Stomach (tissue), 9 donors: Measurements from ENCODE around the gene PIP5K1B. TPM values are rescaled to one million over a fixed set of nuclear protein-coding genes. Genes with fewer than 3 reads are reported as not detected.

ENCODE experiments used
- DNase-seq, 2 donors: peaks; one replicate each; pipeline versions ENCODE4 v3.0.0 to v3.0.0-alpha.2; 2013 to 2019
- H3K27ac ChIP-seq, 5 donors: fragments of 200-600 bp in 4 of 5; sonication (generic) in 4 of 5; one replicate each; pipeline ENCODE4 v1.5.1; 2013 to 2019; ENCODE audit warnings: mild to moderate bottlenecking in 1 of 5, moderate library complexity in 1 of 5
- H3K27me3 ChIP-seq, 3 donors: fragments of 200-600 bp; sonication (generic); one replicate each; pipeline ENCODE4 v1.5.1; 2017 to 2019; ENCODE audit warnings: mixed run types in 1 of 3
- H3K36me3 ChIP-seq, 4 donors: fragments of 200-600 bp; sonication (generic); 1 replicate in 3 of 4; 2 replicates in 1 of 4; pipeline ENCODE4 v1.5.1; 2016 to 2019
- H3K4me1 ChIP-seq, 4 donors: fragments of 200-600 bp; sonication (generic); one replicate each; pipeline ENCODE4 v1.5.1; 2016 to 2019
- H3K4me3 ChIP-seq, 4 donors: fragments of 200-600 bp; sonication (generic) in 3 of 4; one replicate each; pipeline ENCODE4 v1.5.1; 2016 to 2019; ENCODE audit warnings: mild to moderate bottlenecking in 1 of 4
- H3K9me3 ChIP-seq, 4 donors: fragments of 200-600 bp; sonication (generic); one replicate each; pipeline ENCODE4 v1.5.1; 2016 to 2019
- EP300 ChIP-seq: sonication (generic); formaldehyde crosslinking; IDR thresholded peaks from one replicate; pipeline ENCODE4 v1.6.1; 2017; ENCODE audit warnings: antibody characterized with exemption
- POLR2A ChIP-seq, 4 donors: fragments of 450-650 bp; IDR thresholded peaks; one replicate each; pipeline ENCODE4 v1.6.1; 2016; ENCODE audit warnings: antibody characterized with exemption in 4 of 4, control low read depth in 2 of 4, mild to moderate bottlenecking in 1 of 4, moderate library complexity in 1 of 4
- POLR2AphosphoS5 ChIP-seq, 3 donors: sonication (generic); formaldehyde crosslinking; IDR thresholded peaks; one replicate each; pipeline ENCODE4 v1.6.1; 2016; ENCODE audit warnings: antibody characterized with exemption in 3 of 3
- WGBS, 5 donors: extraction: QIAGEN DNeasy Blood & Tissue Kit in 3 of 5; methylation state at CpG; one replicate each; pipeline versions ENCODE4 v1.1.5 to v1.1.7; 2013 to 2018; 5-methylcytosine and 5-hydroxymethylcytosine counted together
- intact Hi-C: fragments of 100-400 bp; cut with DNase I; formaldehyde crosslinking; loops from one replicate; pipeline ENCODE4 v1.15.1; 2023; ENCODE audit warnings: low total_unique reads
- polyA plus RNA-seq, 3 donors: library from polyadenylated mRNA; stranded (reverse); fragments of 200-250 nt; gene quantifications; one replicate each; pipeline ENCODE4 v1.2.3, GENCODE V29; 2013
- total RNA-seq, 5 donors: library from RNA; depleted of rRNA; stranded (reverse); fragments of >200 nt; gene quantifications; one replicate each; pipeline versions ENCODE4 v1.1.0 to v1.2.3, GENCODE V29; 2014 to 2016
- TF ChIP-seq, protein P1 (sequence below), 7 experiments: fragments of 450-650 bp in 4 of 7; fragments of 200-600 bp in 3 of 7; sonication (generic) in 3 of 7; IDR thresholded peaks; one replicate each; pipeline ENCODE4 v1.5.1; 2016 to 2019; ENCODE audit warnings: antibody characterized with exemption in 7 of 7, control low read depth in 2 of 7, mild to moderate bottlenecking in 1 of 7
- donor health status: healthy with polysubstance abuse.
- donor health status: Bipolar disorder and iron deficiency.
- donor health status: healthy.

Gene PIP5K1B
- total and polyA plus RNA-seq, 8 donors = 2.3 to 33.8 (median 16.6) TPM

DNA sequence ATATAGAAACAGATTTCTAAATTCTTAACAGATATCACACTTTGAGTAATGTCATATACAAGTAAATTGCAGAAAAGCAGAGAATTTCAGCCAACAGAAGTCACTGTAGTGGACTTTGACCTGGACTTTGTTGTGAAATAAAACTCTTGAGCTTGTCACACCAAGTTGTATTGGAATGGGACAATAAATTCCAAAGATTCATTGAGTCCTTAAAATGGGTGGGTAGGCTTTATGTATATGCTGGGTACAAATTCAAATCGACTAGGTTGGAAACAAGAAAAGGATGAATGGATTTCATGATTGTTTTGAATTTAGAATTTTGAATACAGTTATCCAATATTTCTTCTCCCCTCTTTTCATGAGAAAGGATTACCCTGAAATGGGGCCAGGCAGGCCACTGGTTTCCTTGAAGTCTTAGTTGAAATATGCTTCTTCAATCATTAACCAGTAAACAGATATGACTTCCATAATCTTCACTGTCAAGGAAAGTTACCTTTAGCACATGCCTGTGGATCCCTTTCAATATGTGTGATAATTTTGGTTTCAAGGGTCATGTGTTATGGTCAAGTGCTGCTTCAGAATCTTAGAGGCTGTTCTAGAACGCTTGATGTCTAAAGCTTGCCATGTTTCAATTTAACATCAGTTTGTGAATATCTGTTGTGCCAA lies 25.7 kb downstream of the PIP5K1B start:
- 76 to 88% (median 80%) methylated on average over 2 of the region's 2 CpGs for WGBS, 5 donors
- no peak for TF ChIP-seq POLR2A (IDR thresholded peaks at IDR 0.05)
- no peak for TF ChIP-seq POLR2AphosphoS5 (IDR thresholded peaks at IDR 0.05)
- TF ChIP-seq, protein P1, sequence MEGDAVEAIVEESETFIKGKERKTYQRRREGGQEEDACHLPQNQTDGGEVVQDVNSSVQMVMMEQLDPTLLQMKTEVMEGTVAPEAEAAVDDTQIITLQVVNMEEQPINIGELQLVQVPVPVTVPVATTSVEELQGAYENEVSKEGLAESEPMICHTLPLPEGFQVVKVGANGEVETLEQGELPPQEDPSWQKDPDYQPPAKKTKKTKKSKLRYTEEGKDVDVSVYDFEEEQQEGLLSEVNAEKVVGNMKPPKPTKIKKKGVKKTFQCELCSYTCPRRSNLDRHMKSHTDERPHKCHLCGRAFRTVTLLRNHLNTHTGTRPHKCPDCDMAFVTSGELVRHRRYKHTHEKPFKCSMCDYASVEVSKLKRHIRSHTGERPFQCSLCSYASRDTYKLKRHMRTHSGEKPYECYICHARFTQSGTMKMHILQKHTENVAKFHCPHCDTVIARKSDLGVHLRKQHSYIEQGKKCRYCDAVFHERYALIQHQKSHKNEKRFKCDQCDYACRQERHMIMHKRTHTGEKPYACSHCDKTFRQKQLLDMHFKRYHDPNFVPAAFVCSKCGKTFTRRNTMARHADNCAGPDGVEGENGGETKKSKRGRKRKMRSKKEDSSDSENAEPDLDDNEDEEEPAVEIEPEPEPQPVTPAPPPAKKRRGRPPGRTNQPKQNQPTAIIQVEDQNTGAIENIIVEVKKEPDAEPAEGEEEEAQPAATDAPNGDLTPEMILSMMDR (IDR thresholded peaks at IDR 0.05) = no peak
- no peak for TF ChIP-seq EP300
- peak in 1 of 2 donors; percentile 50 for DNase-seq
- H3K9me3 ChIP-seq = peaks cover 0 to 3% (median 0%) of the 10 kb centered on the region in 4 donors
- no peak overlapping the region for H3K4me3 ChIP-seq
- intact Hi-C loops = no loop called here
- H3K4me1 ChIP-seq = peaks cover 3 to 16% (median 6%) of the 10 kb centered on the region in 4 donors
- no peaks in the 10 kb centered on the region for H3K27me3 ChIP-seq
- no peaks in the 10 kb centered on the region for H3K36me3 ChIP-seq
- H3K27ac ChIP-seq = peak overlapping the region in 2 of 5 donors; percentile 64 to 66

DNA sequence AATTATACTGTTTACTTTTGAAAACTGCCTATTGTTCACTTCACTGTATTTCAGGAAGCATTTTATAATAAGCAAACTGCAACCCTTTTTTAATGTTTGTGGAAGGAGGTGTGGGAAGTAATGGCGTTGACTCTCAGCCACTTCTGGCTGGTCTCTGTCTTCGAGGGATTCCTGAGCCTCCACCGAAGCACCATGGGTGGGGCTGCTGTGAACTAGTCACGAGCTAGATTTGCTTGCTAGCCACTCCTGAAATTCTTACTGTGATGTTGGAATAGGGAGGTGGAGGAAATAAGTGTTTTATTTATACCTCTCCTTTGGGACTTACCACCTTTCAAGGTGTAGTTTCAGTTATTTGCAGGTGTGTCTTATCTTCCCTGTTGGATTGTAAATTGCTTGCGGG lies 26.8 kb downstream of the PIP5K1B start:
- no peak overlapping the region for H3K4me3 ChIP-seq
- intact Hi-C loops = no loop called here
- peaks cover 0 to 3% (median 0%) of the 10 kb centered on the region in 4 donors for H3K9me3 ChIP-seq
- H3K27ac ChIP-seq = peak overlapping the region in 4 of 5 donors; percentile 28 to 66 (median 48)
- no peaks in the 10 kb centered on the region for H3K36me3 ChIP-seq
- H3K4me1 ChIP-seq = peaks cover 6 to 18% (median 12%) of the 10 kb centered on the region in 4 donors
- peak in 1 of 2 donors; percentile 56 for DNase-seq
- H3K27me3 ChIP-seq = no peaks in the 10 kb centered on the region
- WGBS, 5 donors = 32 to 52% (median 38%) methylated on average over 5 of the region's 5 CpGs
- TF ChIP-seq POLR2AphosphoS5 (IDR thresholded peaks at IDR 0.05) = peak in 2 of 3 donors; percentile 34 to 37
- no peak for TF ChIP-seq POLR2A (IDR thresholded peaks at IDR 0.05)

DNA sequence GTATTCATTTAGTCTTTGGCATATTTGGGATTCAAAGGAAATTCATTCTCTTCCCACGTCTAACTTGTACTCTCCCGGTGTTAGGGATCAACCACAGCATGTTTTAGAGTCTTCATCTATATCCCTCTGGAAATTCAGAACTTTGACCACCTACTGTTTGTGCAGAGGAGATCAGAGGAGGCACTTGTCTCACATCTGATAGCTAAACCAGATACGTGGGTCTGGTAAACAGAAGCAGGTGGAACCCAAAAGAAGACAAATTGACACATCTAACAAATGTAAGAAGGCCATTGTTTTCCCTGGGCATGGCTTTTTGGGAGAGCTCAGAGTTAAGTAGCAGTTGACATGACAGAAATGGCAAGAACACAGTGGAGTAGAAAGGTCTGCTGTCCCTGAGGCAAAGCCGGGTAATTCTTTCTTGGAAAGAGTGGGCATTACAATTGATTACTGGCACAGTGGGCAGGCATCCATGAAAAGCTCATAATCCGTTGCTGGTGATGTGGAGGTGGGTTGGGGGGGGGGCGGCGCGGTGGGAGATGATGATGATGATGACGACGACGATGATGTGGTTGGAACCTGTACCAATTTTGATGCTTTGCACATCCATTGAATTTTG lies 27.5 kb downstream of the PIP5K1B start:
- Histone ChIP-seq H3K4me3 (no peak overlapping the region), H3K27me3 (no peaks in the 10 kb centered on the region), H3K36me3 (no peaks in the 10 kb centered on the region), H3K27ac (peak overlapping the region; percentile 2 to 66 (median 64)), H3K9me3 (peaks cover 0 to 3% (median 0%) of the 10 kb centered on the region in 4 donors), H3K4me1 (peaks cover 6 to 18% (median 12%) of the 10 kb centered on the region in 4 donors)
- 75 to 79% (median 77%) methylated on average over 11 of the region's 11 CpGs for whole genome bisulfite sequencing, 5 donors
- intact Hi-C loops = no loop called here
- DNase-seq = no peak
- no peak for TF ChIP-seq EP300
- TF ChIP-seq POLR2AphosphoS5 (IDR thresholded peaks at IDR 0.05) = no peak
- no peak for TF ChIP-seq POLR2A (IDR thresholded peaks at IDR 0.05)
- TF ChIP-seq, protein P1 (IDR thresholded peaks at IDR 0.05) = no peak

DNA sequence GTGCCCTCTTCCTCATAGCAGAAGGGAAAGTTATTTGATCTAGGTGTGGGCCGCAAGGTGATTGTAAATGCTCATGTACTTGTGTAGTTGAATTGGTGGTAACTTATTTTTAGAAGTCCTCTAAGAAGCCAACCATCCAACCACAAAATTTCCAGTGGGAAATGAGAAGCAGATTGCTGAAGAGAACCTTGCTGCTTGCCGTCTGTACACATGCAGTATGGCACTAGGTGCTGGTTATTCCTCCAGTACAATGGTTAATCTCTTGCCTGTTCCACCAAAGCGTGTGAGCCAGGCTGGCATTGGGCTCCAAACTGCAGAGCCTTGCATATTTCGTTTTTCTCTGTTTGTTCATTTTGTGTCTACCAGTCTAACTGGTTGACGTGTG lies 28.0 kb downstream of the PIP5K1B start:
- 52 to 81% (median 66%) methylated on average over 5 of the region's 5 CpGs for WGBS, 5 donors
- no peak overlapping the region for H3K4me3 ChIP-seq
- no peaks in the 10 kb centered on the region for H3K36me3 ChIP-seq
- TF ChIP-seq EP300 = no peak
- TF ChIP-seq, protein P1 (IDR thresholded peaks at IDR 0.05) = no peak
- TF ChIP-seq POLR2AphosphoS5 (IDR thresholded peaks at IDR 0.05) = no peak
- TF ChIP-seq POLR2A (IDR thresholded peaks at IDR 0.05) = no peak
- peak overlapping the region in 2 of 5 donors; percentile 64 to 66 for H3K27ac ChIP-seq
- intact Hi-C loops = no loop called here
- no peak for DNase-seq
- H3K9me3 ChIP-seq = peaks cover 0 to 2% (median 0%) of the 10 kb centered on the region in 4 donors
- peaks cover 6 to 18% (median 12%) of the 10 kb centered on the region in 4 donors for H3K4me1 ChIP-seq
- H3K27me3 ChIP-seq = no peaks in the 10 kb centered on the region
